Loucy (cell line): ENCODE measurements around the gene ILK.

Experiments used
- H2AFZ ChIP-seq: fragments of 200-600 bp; sonication (generic); 2 replicates; pipeline ENCODE4 v1.6.0; 2016; ENCODE audit warnings: antibody characterized with exemption, mild to moderate bottlenecking, low read length, moderate library complexity
- H3F3A ChIP-seq: fragments of 200-600 bp; 2 replicates; pipeline ENCODE4 v1.6.0; 2016; ENCODE audit warnings: antibody characterized with exemption, low read depth, mild to moderate bottlenecking
- H3K27me3 ChIP-seq: fragments of 200-600 bp; sonication (generic); 2 replicates; pipeline ENCODE4 v1.6.1; 2014; ENCODE audit warnings: low read length, mild to moderate bottlenecking; ENCODE audit not compliant: insufficient read depth, poor library complexity, severe bottlenecking
- H3K36me3 ChIP-seq: fragments of 200-600 bp; sonication (generic); 2 replicates; pipeline ENCODE4 v1.6.1; 2016; ENCODE audit warnings: low read length; ENCODE audit not compliant: insufficient read depth
- H3K4me1 ChIP-seq: fragments of 200-600 bp; sonication (generic); 2 replicates; pipeline ENCODE4 v1.5.1; 2014; ENCODE audit warnings: low read length, mild to moderate bottlenecking; ENCODE audit not compliant: insufficient read depth, poor library complexity, severe bottlenecking
- H3K4me2 ChIP-seq: fragments of 200-600 bp; sonication (generic); 2 replicates; pipeline ENCODE4 v1.6.0; 2014; ENCODE audit warnings: antibody characterized with exemption, low read length, low read depth, mild to moderate bottlenecking; ENCODE audit not compliant: poor library complexity, severe bottlenecking
- H3K4me3 ChIP-seq: fragments of 200-600 bp; sonication (generic); 2 replicates; pipeline ENCODE4 v1.5.1; 2014; ENCODE audit warnings: low read length, mild to moderate bottlenecking, mixed read lengths; ENCODE audit not compliant: poor library complexity, severe bottlenecking
- H3K79me2 ChIP-seq: fragments of 200-600 bp; sonication (generic); 2 replicates; pipeline ENCODE4 v1.6.1; 2014; ENCODE audit warnings: low read length; ENCODE audit not compliant: insufficient read depth
- H3K9ac ChIP-seq: fragments of 200-600 bp; sonication (generic); 2 replicates; pipeline ENCODE4 v1.6.0; 2014; ENCODE audit warnings: mild to moderate bottlenecking, low read depth, low read length, moderate library complexity; ENCODE audit not compliant: poor library complexity, severe bottlenecking
- H3K9me2 ChIP-seq: fragments of 200-600 bp; sonication (generic); replicated peaks from 2 replicates; pipeline ENCODE4 v1.6.1; 2016; ENCODE audit warnings: low read depth, low read length, mixed read lengths
- H3K9me3 ChIP-seq: fragments of 200-600 bp; sonication (generic); 2 replicates; pipeline ENCODE4 v1.6.1; 2014; ENCODE audit warnings: mild to moderate bottlenecking, antibody characterized with exemption, low read length, low read depth; ENCODE audit not compliant: insufficient read depth
- H4K20me1 ChIP-seq: fragments of 200-600 bp; sonication (generic); 2 replicates; pipeline ENCODE4 v1.6.0; 2014; ENCODE audit warnings: antibody characterized with exemption, low read length, mild to moderate bottlenecking; ENCODE audit not compliant: insufficient read depth, poor library complexity, severe bottlenecking
- EZH2phosphoT487 ChIP-seq: fragments of 200-600 bp; IDR thresholded peaks from 2 replicates; pipeline ENCODE4 v1.6.1; 2018; ENCODE audit warnings: antibody characterized with exemption, mild to moderate bottlenecking, moderate library complexity, borderline replicate concordance
- TF ChIP-seq, protein P1 (sequence below): fragments of 200-600 bp; sonication (generic); conservative IDR thresholded peaks from 2 replicates; pipeline ENCODE4 v1.5.1; 2014; ENCODE audit warnings: mild to moderate bottlenecking, antibody characterized with exemption, low read length

ILK gene

DNA sequence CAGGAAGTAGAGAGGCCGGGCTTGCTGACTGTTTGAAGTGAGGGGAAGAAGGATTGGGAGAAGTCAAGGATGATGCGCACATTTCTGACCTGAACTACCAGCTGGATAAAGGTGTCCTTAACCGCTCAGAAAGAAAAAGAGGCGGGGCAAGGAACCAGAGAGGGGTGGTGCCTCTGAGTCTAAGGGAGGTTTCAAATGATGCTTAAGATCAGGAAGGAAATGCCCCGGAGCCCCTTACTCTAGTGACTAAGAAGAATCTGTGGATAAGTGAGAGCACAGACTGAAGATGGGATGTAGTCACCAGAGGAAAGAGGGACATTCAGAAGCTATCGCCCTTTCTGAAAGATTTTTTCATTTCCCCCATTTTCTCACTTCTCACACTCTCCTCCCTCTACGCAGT is 39.4 kb downstream of the ILK start:
- no peak overlapping the region for H3K9ac ChIP-seq
- H3K4me1 ChIP-seq = peaks cover 33% of the 10 kb centered on the region
- no peaks in the 10 kb centered on the region for H3K9me3 ChIP-seq
- H3K4me2 ChIP-seq = no peak overlapping the region
- H3K36me3 ChIP-seq = no peaks in the 10 kb centered on the region
- no peaks in the 10 kb centered on the region for H3K79me2 ChIP-seq
- no peaks in the 10 kb centered on the region for H3K27me3 ChIP-seq
- H3F3A ChIP-seq = no peaks in the 10 kb centered on the region
- H3K9me2 ChIP-seq = no peaks in the 10 kb centered on the region
- no peak for TF ChIP-seq EZH2phosphoT487
- TF ChIP-seq, protein P1, sequence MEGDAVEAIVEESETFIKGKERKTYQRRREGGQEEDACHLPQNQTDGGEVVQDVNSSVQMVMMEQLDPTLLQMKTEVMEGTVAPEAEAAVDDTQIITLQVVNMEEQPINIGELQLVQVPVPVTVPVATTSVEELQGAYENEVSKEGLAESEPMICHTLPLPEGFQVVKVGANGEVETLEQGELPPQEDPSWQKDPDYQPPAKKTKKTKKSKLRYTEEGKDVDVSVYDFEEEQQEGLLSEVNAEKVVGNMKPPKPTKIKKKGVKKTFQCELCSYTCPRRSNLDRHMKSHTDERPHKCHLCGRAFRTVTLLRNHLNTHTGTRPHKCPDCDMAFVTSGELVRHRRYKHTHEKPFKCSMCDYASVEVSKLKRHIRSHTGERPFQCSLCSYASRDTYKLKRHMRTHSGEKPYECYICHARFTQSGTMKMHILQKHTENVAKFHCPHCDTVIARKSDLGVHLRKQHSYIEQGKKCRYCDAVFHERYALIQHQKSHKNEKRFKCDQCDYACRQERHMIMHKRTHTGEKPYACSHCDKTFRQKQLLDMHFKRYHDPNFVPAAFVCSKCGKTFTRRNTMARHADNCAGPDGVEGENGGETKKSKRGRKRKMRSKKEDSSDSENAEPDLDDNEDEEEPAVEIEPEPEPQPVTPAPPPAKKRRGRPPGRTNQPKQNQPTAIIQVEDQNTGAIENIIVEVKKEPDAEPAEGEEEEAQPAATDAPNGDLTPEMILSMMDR = no peak
- H4K20me1 ChIP-seq = no peaks in the 10 kb centered on the region
- H3K4me3 ChIP-seq = no peak overlapping the region
- H2AFZ ChIP-seq = no peak overlapping the region

DNA sequence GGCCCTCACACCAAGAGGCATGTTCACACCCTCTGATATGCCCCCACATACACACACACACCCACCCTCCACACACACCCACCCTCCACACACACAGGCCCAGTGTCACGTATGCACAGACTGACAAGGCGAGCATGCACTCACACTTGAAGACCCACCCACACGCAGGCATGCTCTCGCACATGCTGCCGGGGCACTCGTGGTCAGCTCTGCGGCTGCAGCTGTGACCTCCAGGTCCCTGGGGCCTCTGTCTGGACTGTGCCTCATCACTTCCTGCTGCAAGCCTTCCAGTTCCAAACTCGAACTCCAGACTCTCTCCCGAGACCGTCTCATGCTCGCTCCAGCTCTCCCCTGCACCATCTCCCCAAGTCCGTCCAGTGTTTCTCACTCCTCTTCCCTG is 42.5 kb downstream of the ILK start:
- H3K4me3 ChIP-seq = peak overlapping the region; percentile 57
- no peaks in the 10 kb centered on the region for H3F3A ChIP-seq
- H3K4me1 ChIP-seq = peaks cover 28% of the 10 kb centered on the region
- peak overlapping the region; percentile 62 for H3K9ac ChIP-seq
- H3K9me2 ChIP-seq = no peaks in the 10 kb centered on the region
- no peak for TF ChIP-seq EZH2phosphoT487
- TF ChIP-seq, protein P1 = no peak
- no peaks in the 10 kb centered on the region for H4K20me1 ChIP-seq
- no peaks in the 10 kb centered on the region for H3K79me2 ChIP-seq
- no peaks in the 10 kb centered on the region for H3K9me3 ChIP-seq
- H3K4me2 ChIP-seq = peak overlapping the region; percentile 86
- H2AFZ ChIP-seq = peak overlapping the region; percentile 83; the same call in 1 of the 2 replicates
- H3K36me3 ChIP-seq = no peaks in the 10 kb centered on the region
- H3K27me3 ChIP-seq = no peaks in the 10 kb centered on the region

DNA sequence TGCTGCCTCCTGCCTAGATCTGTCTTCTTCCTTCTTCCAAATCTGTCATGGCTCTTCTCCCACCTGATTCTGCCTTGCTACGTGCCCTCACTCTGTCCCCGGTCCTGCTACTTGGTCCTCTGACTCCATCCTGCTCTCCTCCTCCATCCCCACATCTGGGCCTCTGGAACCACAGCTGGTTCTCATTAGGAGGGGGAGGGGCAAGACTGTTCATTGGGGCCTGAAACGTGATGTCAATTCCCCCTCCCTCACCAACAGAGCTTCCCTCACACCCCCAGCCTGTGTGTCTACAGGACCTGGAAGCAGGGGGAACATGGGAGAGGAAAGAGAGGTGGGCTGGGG is 43.0 kb downstream of the ILK start:
- Histone ChIP-seq H3K9ac (peak overlapping the region; percentile 62), H3K4me2 (peak overlapping the region; percentile 86), H2AFZ (peak overlapping the region; percentile 83)

More for the DNA sequence above, 43.0 kb downstream of the ILK start:
- Histone ChIP-seq H4K20me1 (no peaks in the 10 kb centered on the region), H3K79me2 (no peaks in the 10 kb centered on the region), H3K4me1 (peaks cover 28% of the 10 kb centered on the region), H3K4me3 (peak overlapping the region; percentile 57), H3K36me3 (no peaks in the 10 kb centered on the region), H3F3A (no peaks in the 10 kb centered on the region), H3K9me3 (no peaks in the 10 kb centered on the region), H3K27me3 (no peaks in the 10 kb centered on the region), H3K9me2 (no peaks in the 10 kb centered on the region)
- no peak for TF ChIP-seq EZH2phosphoT487
- TF ChIP-seq, protein P1 = no peak
